ENCODE results near the gene TRAF6.

GRCh38 chr11:36438126-36438525, 71.9 kb downstream of the TRAF6 start:
- TF ChIP-seq POLR2A (IDR thresholded peaks at IDR 0.05) (no peak), CTCF (IDR thresholded peaks at IDR 0.05) (no peak)

Data from lower leg skin (tissue), 3 donors.